H9 (cell line): ENCODE data around the gene MCU. TPM values are rescaled to one million over a fixed set of nuclear protein-coding genes. Genes with fewer than 3 reads are reported as not detected.

ENCODE experiments used
- DNase-seq: peaks from one replicate; pipeline ENCODE4 v3.0.0-alpha.2; 2017
- H2AFZ ChIP-seq: one replicate; pipeline ENCODE4 v1.6.1; 2013; ENCODE audit warnings: mild to moderate bottlenecking, low read length, control low read depth, moderate library complexity
- H2AK5ac ChIP-seq: 2 replicates; pipeline ENCODE4 v1.6.1; 2013; ENCODE audit warnings: low read length, control low read depth, mixed read lengths; ENCODE audit not compliant: insufficient read length
- H2BK120ac ChIP-seq: one replicate; pipeline ENCODE4 v1.6.1; 2013; ENCODE audit warnings: low read depth, mild to moderate bottlenecking, low read length, control low read depth, inconsistent platforms; ENCODE audit not compliant: poor library complexity, severe bottlenecking
- H2BK12ac ChIP-seq: 2 replicates; pipeline ENCODE4 v1.6.1; 2013; ENCODE audit warnings: low read length, control low read depth, mixed read lengths, low read depth; ENCODE audit not compliant: insufficient read length
- H2BK15ac ChIP-seq: 2 replicates; pipeline ENCODE4 v1.6.1; 2013; ENCODE audit warnings: low read depth, low read length, control low read depth
- H2BK20ac ChIP-seq: one replicate; pipeline ENCODE4 v1.6.1; 2013; ENCODE audit warnings: low read depth, mild to moderate bottlenecking, low read length, control low read depth, inconsistent platforms; ENCODE audit not compliant: poor library complexity, severe bottlenecking
- H2BK5ac ChIP-seq: 2 replicates; pipeline ENCODE4 v1.6.1; 2013; ENCODE audit warnings: low read length, control low read depth, mixed read lengths; ENCODE audit not compliant: insufficient read length
- H3K14ac ChIP-seq: 2 replicates; pipeline ENCODE4 v1.6.1; 2013; ENCODE audit warnings: low read length, control low read depth; ENCODE audit not compliant: insufficient read depth
- H3K18ac ChIP-seq: 2 replicates; pipeline ENCODE4 v1.6.1; 2013; ENCODE audit warnings: low read depth, mild to moderate bottlenecking, mixed read lengths, low read length, control low read depth; ENCODE audit not compliant: insufficient read length
- H3K23ac ChIP-seq: 2 replicates; pipeline ENCODE4 v1.6.1; 2013; ENCODE audit warnings: low read length, control low read depth, mixed read lengths, low read depth; ENCODE audit not compliant: insufficient read length
- H3K23me2 ChIP-seq: 2 replicates; pipeline ENCODE4 v1.6.1; 2013; ENCODE audit warnings: low read depth, mild to moderate bottlenecking, mixed read lengths, low read length, control low read depth; ENCODE audit not compliant: insufficient read length, poor library complexity, severe bottlenecking
- H3K27ac ChIP-seq: 2 replicates; pipeline ENCODE4 v1.5.1; 2013; ENCODE audit warnings: low read length, control low read depth, mixed read lengths, low read depth; ENCODE audit not compliant: insufficient read length
- H3K27me3 ChIP-seq: 2 replicates; pipeline ENCODE4 v1.6.1; 2013; ENCODE audit warnings: low read length, control low read depth, inconsistent platforms; ENCODE audit not compliant: insufficient read depth
- H3K4ac ChIP-seq: 2 replicates; pipeline ENCODE4 v1.6.1; 2013; ENCODE audit warnings: low read depth, mild to moderate bottlenecking, control low read depth, inconsistent platforms, low read length, moderate library complexity
- H3K4me1 ChIP-seq: 2 replicates; pipeline ENCODE4 v1.6.1; 2013; ENCODE audit warnings: low read length, control low read depth, inconsistent platforms; ENCODE audit not compliant: insufficient read depth
- H3K4me2 ChIP-seq: 2 replicates; pipeline ENCODE4 v1.6.1; 2013; ENCODE audit warnings: low read length, control low read depth, mixed read lengths; ENCODE audit not compliant: insufficient read length, insufficient read depth
- H3K56ac ChIP-seq: 2 replicates; pipeline ENCODE4 v1.6.1; 2013; ENCODE audit warnings: low read depth, mild to moderate bottlenecking, mixed read lengths, low read length, control low read depth; ENCODE audit not compliant: insufficient read length
- H3K79me1 ChIP-seq: 2 replicates; pipeline ENCODE4 v1.6.1; 2013; ENCODE audit warnings: low read depth, mild to moderate bottlenecking, moderate library complexity, low read length, control low read depth, inconsistent platforms; ENCODE audit not compliant: insufficient read depth, poor library complexity, severe bottlenecking
- H3K79me2 ChIP-seq: 2 replicates; pipeline ENCODE4 v1.6.1; 2013; ENCODE audit warnings: low read length, control low read depth, inconsistent platforms; ENCODE audit not compliant: insufficient read depth
- H3K9ac ChIP-seq: 2 replicates; pipeline ENCODE4 v1.6.1; 2013; ENCODE audit warnings: low read length, control low read depth, mixed read lengths; ENCODE audit not compliant: insufficient read length; ENCODE audit errors: extremely low read depth
- H3K9me3 ChIP-seq: one replicate; pipeline ENCODE4 v1.6.1; 2013; ENCODE audit warnings: low read depth, low read length, inconsistent platforms; ENCODE audit not compliant: control insufficient read depth
- H3T11ph ChIP-seq: one replicate; pipeline ENCODE4 v1.6.1; 2013; ENCODE audit warnings: mild to moderate bottlenecking, low read length, control low read depth, inconsistent platforms
- H4K20me1 ChIP-seq: one replicate; pipeline ENCODE4 v1.6.1; 2013; ENCODE audit not compliant: control insufficient read depth, insufficient read length, insufficient read depth
- H4K5ac ChIP-seq: 2 replicates; pipeline ENCODE4 v1.6.1; 2013; ENCODE audit warnings: low read depth, mild to moderate bottlenecking, mixed read lengths, low read length, control low read depth; ENCODE audit not compliant: insufficient read length
- H4K8ac ChIP-seq: replicated peaks from 2 replicates; pipeline ENCODE4 v1.6.1; 2013; ENCODE audit warnings: low read length, control low read depth, mixed read lengths, low read depth; ENCODE audit not compliant: insufficient read length
- H4K91ac ChIP-seq: 2 replicates; pipeline ENCODE4 v1.6.1; 2013; ENCODE audit warnings: low read depth, mild to moderate bottlenecking, moderate library complexity, mixed read lengths, low read length, control low read depth; ENCODE audit not compliant: insufficient read length
- H3K27ac Mint-ChIP-seq, 3 experiments: 2 replicates in 2 of 3; 3 replicates in 1 of 3; pipeline ENCODE4 v1.8.0; 2020 to 2021; ENCODE audit warnings: mixed read lengths in 3 of 3, mild to moderate bottlenecking in 1 of 3, moderate library complexity in 1 of 3
- H3K27me3 Mint-ChIP-seq: 2 replicates; pipeline ENCODE4 v1.8.0; 2021; ENCODE audit warnings: low read depth, mild to moderate bottlenecking, moderate library complexity, mixed read lengths
- H3K36me3 Mint-ChIP-seq, 3 experiments: 2 replicates in 2 of 3; 3 replicates in 1 of 3; pipeline ENCODE4 v1.8.0; 2020 to 2021; ENCODE audit warnings: low read depth in 3 of 3, mixed read lengths in 3 of 3; ENCODE audit not compliant: insufficient read depth in 1 of 3
- H3K4me1 Mint-ChIP-seq, 2 experiments: 2 replicates each; pipeline ENCODE4 v1.8.0; 2020; ENCODE audit warnings: mixed read lengths in 2 of 2
- H3K4me3 Mint-ChIP-seq, 2 experiments: 2 replicates in 1 of 2; 3 replicates in 1 of 2; pipeline ENCODE4 v1.8.0; 2020 to 2021; ENCODE audit warnings: mild to moderate bottlenecking in 2 of 2, mixed read lengths in 2 of 2, moderate library complexity in 1 of 2
- H3K9me3 Mint-ChIP-seq, 2 experiments: 2 replicates in 1 of 2; 3 replicates in 1 of 2; pipeline ENCODE4 v1.8.0; 2020; ENCODE audit warnings: mild to moderate bottlenecking in 2 of 2, mixed read lengths in 2 of 2, moderate library complexity in 1 of 2
- CTCF ChIP-seq: fragments of 200-600 bp; sonication (generic); conservative IDR thresholded peaks from 3 replicates; pipeline ENCODE4 v1.8.0; 2021; ENCODE audit warnings: antibody characterized with exemption, mild to moderate bottlenecking
- WGBS: extraction: QIAGEN DNeasy Blood & Tissue Kit; methylation state at CpG from one replicate; pipeline ENCODE4 v1.1.7; 2013; ENCODE audit warnings: missing lambda C conversion rate, low lambda C conversion rate, mixed read lengths; ENCODE audit not compliant: insufficient read length; ENCODE audit errors: extremely low coverage; 5-methylcytosine and 5-hydroxymethylcytosine counted together
- total RNA-seq: library from RNA; stranded (reverse); gene quantifications from 2 replicates; pipeline ENCODE4 v1.2.1, GENCODE V29; 2021

MCU gene
- total RNA-seq, 1 experiment from 2014 or later, result 36.6 TPM

GRCh38 chr10:72689660-72690059 lies 2.3 kb upstream of the MCU start:
- H4K5ac ChIP-seq, result no peak overlapping the region
- no peak for TF ChIP-seq CTCF
- no peaks in the 10 kb centered on the region for H3K27me3 Mint-ChIP-seq
- H3K4me3 Mint-ChIP-seq, result no peak overlapping the region
- H3K9me3 Mint-ChIP-seq, result no peaks in the 10 kb centered on the region; a peak in 1 of 5 replicates
- peaks cover 25 to 31% of the 10 kb centered on the region in 2 experiments for H3K4me1 Mint-ChIP-seq
- H3T11ph ChIP-seq, result no peak overlapping the region
- no peaks in the 10 kb centered on the region for H3K9me3 ChIP-seq
- H3K9ac ChIP-seq, result no peak overlapping the region
- H2BK12ac ChIP-seq, result no peak overlapping the region
- H4K8ac ChIP-seq, result no peak overlapping the region
- no peak for DNase-seq
- peaks cover 8% of the 10 kb centered on the region; the same call in 1 of the 2 replicates for H3K4me1 ChIP-seq
- peaks cover 7% of the 10 kb centered on the region for H3K23me2 ChIP-seq
- no peak overlapping the region for H2BK120ac ChIP-seq
- no peaks in the 10 kb centered on the region for H3K27me3 ChIP-seq
- no CpG with 5 or more reads among the region's 1 CpG for WGBS
- no peak overlapping the region for H2BK20ac ChIP-seq
- no peak overlapping the region for H3K27ac ChIP-seq
- H2BK15ac ChIP-seq, result no peak overlapping the region
- no peak overlapping the region; a peak in 1 of 7 replicates for H3K27ac Mint-ChIP-seq
- H3K4ac ChIP-seq, result no peak overlapping the region
- peaks cover 4% of the 10 kb centered on the region for H3K79me1 ChIP-seq
- H3K18ac ChIP-seq, result no peak overlapping the region
- H3K79me2 ChIP-seq, result peaks cover 16% of the 10 kb centered on the region; the same call in 1 of the 2 replicates
- H2AFZ ChIP-seq, result no peak overlapping the region
- no peak overlapping the region for H3K4me2 ChIP-seq
- H3K56ac ChIP-seq, result no peak overlapping the region
- H2BK5ac ChIP-seq, result no peak overlapping the region
- no peak overlapping the region for H3K14ac ChIP-seq
- H3K36me3 Mint-ChIP-seq, result no peaks in the 10 kb centered on the region
- no peaks in the 10 kb centered on the region for H4K20me1 ChIP-seq
- H2AK5ac ChIP-seq, result no peak overlapping the region
- no peak overlapping the region for H4K91ac ChIP-seq
- no peak overlapping the region for H3K23ac ChIP-seq
